Fibroblast of villous mesenchyme (primary cell): Measurements from ENCODE around the gene MTHFD2L. TPM values are rescaled to one million over a fixed set of nuclear protein-coding genes. Genes with fewer than 3 reads are reported as not detected.
A peak's percentile ranks its signal among the peaks of the same experiment; 100 is the strongest.
"Not testable (repeated sequence)": the region's sequence is repeated elsewhere in the genome, so short reads cannot be mapped to it uniquely, and the experiment has no call there.

Experiments used
- DNase-seq: peaks from one replicate; pipeline ENCODE4 v3.0.0-alpha.2; 2010; ENCODE audit warnings: low read depth
- H3K4me3 ChIP-seq: 2 replicates; pipeline ENCODE4 v1.5.1; 2011; ENCODE audit warnings: low read depth, mild to moderate bottlenecking, low read length
- total RNA-seq: library from RNA; depleted of rRNA; stranded (reverse); fragments of >200 nt; gene quantifications from 2 replicates; pipeline ENCODE4 v1.2.3, GENCODE V29; 2012
- TF ChIP-seq, protein P1 (sequence below): IDR thresholded peaks from 2 replicates; pipeline ENCODE4 v1.5.1; 2012; ENCODE audit warnings: low read depth, mild to moderate bottlenecking, low read length; ENCODE audit not compliant: insufficient read depth

The MTHFD2L gene
- total RNA-seq, 1 donor, result 16.8 TPM

DNA sequence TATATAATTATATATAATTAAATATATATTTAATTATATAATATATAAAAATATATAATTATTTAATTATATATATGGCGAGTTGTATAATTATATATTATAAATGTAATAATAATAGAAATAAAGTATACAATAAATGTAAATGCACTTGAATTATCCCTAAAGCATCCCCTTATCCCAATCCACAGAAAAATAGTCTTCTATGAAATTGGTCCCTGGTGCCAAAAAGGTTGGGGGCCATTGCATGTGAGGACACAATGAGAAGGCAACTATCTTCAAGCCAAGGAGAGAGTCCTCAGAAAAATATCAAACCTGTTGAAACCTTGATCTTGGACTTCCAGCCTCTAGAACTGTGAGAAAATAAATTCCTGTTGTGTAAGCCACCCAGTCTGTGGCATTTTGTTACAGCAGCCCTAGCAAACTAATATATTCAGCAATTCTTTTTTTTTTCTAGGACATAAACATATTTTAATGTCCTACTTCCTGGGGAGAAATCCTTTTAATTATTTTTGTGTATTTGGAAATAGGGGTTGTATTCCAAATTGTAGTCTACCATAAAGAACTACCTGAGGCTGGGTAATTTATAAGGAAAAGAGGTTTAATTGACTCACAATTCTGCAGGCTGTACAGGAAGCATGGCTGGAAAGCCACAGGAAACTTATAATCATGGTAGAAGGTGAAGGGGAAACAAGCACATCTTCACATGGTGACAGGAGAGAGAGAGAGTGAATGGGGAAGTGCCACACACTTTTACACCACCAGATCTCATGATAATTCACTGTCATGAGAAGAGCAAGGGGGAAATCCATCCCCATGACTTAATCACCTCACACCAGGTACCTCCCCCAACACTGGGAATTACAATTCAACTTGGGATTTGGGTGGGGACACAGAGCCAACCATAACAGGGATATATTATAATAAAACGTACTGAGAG lies 36.0 kb upstream of the MTHFD2L start:
- TF ChIP-seq, protein P1, sequence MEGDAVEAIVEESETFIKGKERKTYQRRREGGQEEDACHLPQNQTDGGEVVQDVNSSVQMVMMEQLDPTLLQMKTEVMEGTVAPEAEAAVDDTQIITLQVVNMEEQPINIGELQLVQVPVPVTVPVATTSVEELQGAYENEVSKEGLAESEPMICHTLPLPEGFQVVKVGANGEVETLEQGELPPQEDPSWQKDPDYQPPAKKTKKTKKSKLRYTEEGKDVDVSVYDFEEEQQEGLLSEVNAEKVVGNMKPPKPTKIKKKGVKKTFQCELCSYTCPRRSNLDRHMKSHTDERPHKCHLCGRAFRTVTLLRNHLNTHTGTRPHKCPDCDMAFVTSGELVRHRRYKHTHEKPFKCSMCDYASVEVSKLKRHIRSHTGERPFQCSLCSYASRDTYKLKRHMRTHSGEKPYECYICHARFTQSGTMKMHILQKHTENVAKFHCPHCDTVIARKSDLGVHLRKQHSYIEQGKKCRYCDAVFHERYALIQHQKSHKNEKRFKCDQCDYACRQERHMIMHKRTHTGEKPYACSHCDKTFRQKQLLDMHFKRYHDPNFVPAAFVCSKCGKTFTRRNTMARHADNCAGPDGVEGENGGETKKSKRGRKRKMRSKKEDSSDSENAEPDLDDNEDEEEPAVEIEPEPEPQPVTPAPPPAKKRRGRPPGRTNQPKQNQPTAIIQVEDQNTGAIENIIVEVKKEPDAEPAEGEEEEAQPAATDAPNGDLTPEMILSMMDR, result no peak
- no peak overlapping the region for H3K4me3 ChIP-seq
- DNase-seq, result no peak

DNA sequence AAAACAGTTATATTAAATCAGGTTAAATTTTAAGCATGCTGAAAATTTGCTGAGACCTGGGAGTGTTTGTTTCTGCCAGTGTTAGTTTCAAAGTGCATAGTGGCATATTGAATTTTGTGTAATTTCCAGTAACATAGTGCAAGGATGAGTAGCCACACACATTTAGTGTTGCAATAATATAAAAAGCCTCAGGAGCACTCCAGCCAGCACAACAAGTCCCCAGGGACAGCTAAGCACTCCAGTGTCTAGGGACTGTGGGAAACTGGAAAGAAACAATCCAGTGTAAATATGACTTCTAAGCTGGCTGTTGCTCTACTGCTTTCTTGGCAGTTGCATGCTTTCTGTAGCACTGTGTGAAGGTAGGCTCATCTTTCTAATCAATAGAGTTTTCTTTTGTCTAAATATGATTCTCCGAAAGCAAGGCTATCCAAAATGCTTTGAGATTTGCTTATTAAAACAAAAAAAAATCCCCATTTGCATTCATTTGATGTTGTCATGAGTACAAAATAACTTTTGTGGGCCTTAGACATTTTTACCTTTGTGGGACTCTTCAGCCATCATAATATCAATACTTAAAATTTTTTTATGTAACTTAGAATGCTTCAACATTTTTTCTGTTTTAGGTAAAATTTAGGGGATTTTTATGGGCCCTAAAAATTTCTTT lies 34.7 kb upstream of the MTHFD2L start:
- peak; percentile 81 for DNase-seq
- TF ChIP-seq, protein P1, result no peak

DNA sequence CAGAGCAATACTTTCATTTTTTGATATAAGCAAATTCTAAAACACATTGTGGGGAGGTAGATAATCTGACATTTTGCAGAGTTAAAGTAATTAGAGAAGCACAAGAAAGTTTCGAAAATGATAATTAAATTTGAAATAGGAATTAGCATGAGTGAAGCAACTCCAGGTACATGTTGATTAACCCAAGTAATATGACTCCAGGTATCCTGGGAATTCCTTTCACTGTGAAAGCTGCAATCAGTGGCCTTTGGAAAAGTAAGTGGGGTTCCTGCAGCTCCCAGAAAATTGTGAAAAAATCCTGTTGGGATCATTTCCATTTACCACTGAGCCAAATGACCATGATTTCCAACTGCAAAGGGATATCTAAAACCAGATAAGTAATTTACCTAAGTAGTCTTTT lies 32.9 kb upstream of the MTHFD2L start:
- DNase-seq, result no peak
- TF ChIP-seq, protein P1, result no peak
- H3K4me3 ChIP-seq, result no peak overlapping the region

More for the DNA sequence above, 34.7 kb upstream of the MTHFD2L start:
- no peak overlapping the region for H3K4me3 ChIP-seq

DNA sequence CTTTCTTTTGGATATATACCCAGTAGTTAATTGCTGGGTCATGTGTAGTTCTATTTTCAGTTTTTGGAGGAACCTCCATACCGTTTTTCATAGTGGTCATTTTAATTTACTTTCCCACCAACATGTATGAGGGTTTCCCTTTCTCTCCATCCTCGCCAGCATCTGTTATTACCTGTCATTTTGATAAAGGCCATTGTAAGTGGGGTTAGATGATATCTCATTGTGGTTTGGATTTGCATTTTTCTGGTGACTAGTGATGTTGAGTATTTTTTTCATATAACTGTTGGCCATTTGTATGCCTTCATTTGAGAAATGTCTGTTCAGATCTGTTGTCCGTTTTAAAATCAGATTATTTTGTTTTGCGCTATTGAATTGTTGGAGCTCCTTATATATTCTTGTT lies 30.2 kb upstream of the MTHFD2L start:
- H3K4me3 ChIP-seq, result no peak overlapping the region
- no peak for DNase-seq
- TF ChIP-seq, protein P1, result no peak

DNA sequence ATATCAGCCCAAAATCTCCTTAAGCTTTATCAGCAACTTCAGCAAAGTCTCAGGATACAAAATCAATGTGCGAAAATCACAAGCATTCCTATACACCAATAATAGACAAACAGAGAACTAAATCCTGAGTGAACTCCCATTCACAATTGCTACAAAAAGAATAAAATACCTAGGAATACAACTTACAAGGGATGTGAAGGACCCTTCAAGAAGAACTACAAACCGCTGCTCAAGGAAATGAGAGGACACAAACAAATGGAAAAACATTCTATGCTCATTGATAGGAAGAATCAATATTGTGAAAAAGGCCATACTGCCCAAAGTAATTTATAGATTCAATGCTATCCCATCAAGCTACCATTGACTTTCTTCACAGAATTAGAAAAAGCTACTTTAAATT lies 27.1 kb upstream of the MTHFD2L start:
- not testable (repeated sequence) for H3K4me3 ChIP-seq, DNase-seq

DNA sequence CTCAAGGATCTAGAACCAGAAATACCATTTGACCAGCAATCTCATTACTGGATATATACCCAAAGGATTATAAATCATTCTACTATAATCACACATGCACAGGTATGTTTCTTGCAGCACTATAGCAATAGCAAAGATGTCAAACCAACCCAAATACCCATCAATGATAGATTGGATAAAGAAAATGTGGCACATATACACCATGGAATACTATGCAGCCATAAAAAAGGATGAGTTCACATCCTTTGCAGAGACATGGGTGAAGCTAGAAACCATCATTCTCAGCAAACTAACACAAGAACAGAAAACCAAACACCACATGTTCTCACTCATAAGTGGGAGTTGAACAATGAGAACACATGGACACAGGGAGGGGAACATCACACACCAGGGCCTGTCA lies 25.7 kb upstream of the MTHFD2L start:
- not testable (repeated sequence) for H3K4me3 ChIP-seq, DNase-seq

DNA sequence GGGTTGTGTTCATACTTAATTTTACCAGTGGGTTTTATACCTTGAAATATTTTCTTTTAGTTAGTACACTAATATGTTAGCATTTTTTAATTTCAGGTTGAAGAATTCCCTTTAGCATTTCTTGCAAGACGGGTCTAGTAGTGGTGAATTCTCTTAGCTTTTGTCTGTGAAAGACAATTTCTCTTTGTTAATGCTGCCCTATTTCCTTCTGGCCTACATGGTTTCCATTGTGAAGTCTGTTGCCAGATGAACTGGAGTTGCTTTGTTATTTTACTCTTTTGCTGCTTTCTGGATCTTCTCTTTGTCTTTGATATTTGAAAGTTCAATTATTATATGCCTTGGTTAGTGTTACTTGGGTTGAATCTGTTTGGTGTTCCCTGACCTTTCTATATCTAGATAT lies 25.0 kb upstream of the MTHFD2L start:
- TF ChIP-seq, protein P1, result no peak
- DNase-seq, result no peak
- H3K4me3 ChIP-seq, result no peak overlapping the region
